SK-N-SH treated with all-trans-retinoic acid at 6 μM for 48 hours (cell line): Measurements from ENCODE around the gene SMCHD1.

Experiments
- CSDC2 ChIP-seq: fragments of 250-450 bp; sonication (Bioruptor Pico); IDR thresholded peaks from 2 replicates; pipeline ENCODE4 v1.5.0; 2020; ENCODE audit warnings: mild to moderate bottlenecking, moderate library complexity
- GLIS3 ChIP-seq: fragments of 250-450 bp; sonication (Bioruptor Pico); IDR thresholded peaks from 2 replicates; pipeline ENCODE4 v1.5.0; 2020; ENCODE audit warnings: mild to moderate bottlenecking, moderate library complexity
- ISL1 ChIP-seq: fragments of 250-450 bp; sonication (Bioruptor Pico); IDR thresholded peaks from 2 replicates; pipeline ENCODE4 v2.1.2; 2022; ENCODE audit warnings: mild to moderate bottlenecking, moderate library complexity
- PPARA ChIP-seq: fragments of 250-450 bp; sonication (Bioruptor Pico); IDR thresholded peaks from 2 replicates; pipeline ENCODE4 v1.5.0; 2020; ENCODE audit warnings: mild to moderate bottlenecking, borderline replicate concordance
- RARB ChIP-seq: fragments of 250-450 bp; sonication (Bioruptor Pico); IDR thresholded peaks from 2 replicates; pipeline ENCODE4 v1.8.0; 2021; ENCODE audit warnings: mild to moderate bottlenecking, moderate library complexity
- TCF4 ChIP-seq: fragments of 250-450 bp; sonication (Bioruptor Pico); IDR thresholded peaks from 2 replicates; pipeline ENCODE4 v1.8.0; 2021; ENCODE audit warnings: mild to moderate bottlenecking, moderate library complexity, borderline replicate concordance
- TOX ChIP-seq: fragments of 250-450 bp; sonication (Bioruptor Pico); IDR thresholded peaks from 2 replicates; pipeline ENCODE4 v1.8.0; 2021; ENCODE audit warnings: mild to moderate bottlenecking, moderate library complexity, borderline replicate concordance
- TSHZ2 ChIP-seq: fragments of 250-450 bp; sonication (Bioruptor Pico); IDR thresholded peaks from 2 replicates; pipeline ENCODE4 v1.5.0; 2020; ENCODE audit warnings: mild to moderate bottlenecking, moderate library complexity
- ZNF8 ChIP-seq: fragments of 450-650 bp; formaldehyde crosslinking; IDR thresholded peaks from 2 replicates; pipeline ENCODE4 v1.5.0; 2020; ENCODE audit warnings: mild to moderate bottlenecking, moderate library complexity
- TF ChIP-seq, protein P1 (sequence below): fragments of 250-450 bp; sonication (Bioruptor Pico); IDR thresholded peaks from 2 replicates; pipeline ENCODE4 v1.8.0; 2020; ENCODE audit warnings: mild to moderate bottlenecking, moderate library complexity, borderline replicate concordance
- TF ChIP-seq, protein P2 (sequence below): fragments of 250-450 bp; sonication (Bioruptor Pico); IDR thresholded peaks from 2 replicates; pipeline ENCODE4 v1.5.1; 2020; ENCODE audit warnings: low read depth, mild to moderate bottlenecking, moderate library complexity

- TF ChIP-seq RARB (no peak), CSDC2 (CRISPR knock-in tag) (no peak), GLIS3 (CRISPR knock-in tag) (no peak), ISL1 (CRISPR knock-in tag) (no peak), TCF4 (CRISPR knock-in tag) (no peak), PPARA (no peak), ZNF8 (CRISPR knock-in tag) (no peak), TSHZ2 (CRISPR knock-in tag) (no peak), TOX (no peak)
- TF ChIP-seq, protein P1, sequence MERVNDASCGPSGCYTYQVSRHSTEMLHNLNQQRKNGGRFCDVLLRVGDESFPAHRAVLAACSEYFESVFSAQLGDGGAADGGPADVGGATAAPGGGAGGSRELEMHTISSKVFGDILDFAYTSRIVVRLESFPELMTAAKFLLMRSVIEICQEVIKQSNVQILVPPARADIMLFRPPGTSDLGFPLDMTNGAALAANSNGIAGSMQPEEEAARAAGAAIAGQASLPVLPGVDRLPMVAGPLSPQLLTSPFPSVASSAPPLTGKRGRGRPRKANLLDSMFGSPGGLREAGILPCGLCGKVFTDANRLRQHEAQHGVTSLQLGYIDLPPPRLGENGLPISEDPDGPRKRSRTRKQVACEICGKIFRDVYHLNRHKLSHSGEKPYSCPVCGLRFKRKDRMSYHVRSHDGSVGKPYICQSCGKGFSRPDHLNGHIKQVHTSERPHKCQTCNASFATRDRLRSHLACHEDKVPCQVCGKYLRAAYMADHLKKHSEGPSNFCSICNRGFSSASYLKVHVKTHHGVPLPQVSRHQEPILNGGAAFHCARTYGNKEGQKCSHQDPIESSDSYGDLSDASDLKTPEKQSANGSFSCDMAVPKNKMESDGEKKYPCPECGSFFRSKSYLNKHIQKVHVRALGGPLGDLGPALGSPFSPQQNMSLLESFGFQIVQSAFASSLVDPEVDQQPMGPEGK (CRISPR knock-in tag): no peak
- TF ChIP-seq, protein P2, sequence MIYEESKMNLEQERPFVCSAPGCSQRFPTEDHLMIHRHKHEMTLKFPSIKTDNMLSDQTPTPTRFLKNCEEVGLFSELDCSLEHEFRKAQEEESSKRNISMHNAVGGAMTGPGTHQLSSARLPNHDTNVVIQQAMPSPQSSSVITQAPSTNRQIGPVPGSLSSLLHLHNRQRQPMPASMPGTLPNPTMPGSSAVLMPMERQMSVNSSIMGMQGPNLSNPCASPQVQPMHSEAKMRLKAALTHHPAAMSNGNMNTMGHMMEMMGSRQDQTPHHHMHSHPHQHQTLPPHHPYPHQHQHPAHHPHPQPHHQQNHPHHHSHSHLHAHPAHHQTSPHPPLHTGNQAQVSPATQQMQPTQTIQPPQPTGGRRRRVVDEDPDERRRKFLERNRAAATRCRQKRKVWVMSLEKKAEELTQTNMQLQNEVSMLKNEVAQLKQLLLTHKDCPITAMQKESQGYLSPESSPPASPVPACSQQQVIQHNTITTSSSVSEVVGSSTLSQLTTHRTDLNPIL: no peak
Observed at GRCh38 chr18:2606335-2606734, 49.2 kb upstream of the SMCHD1 start.
